NCI-H446 treated with DMSO at 0.1 percent for 48 hours (cell line): ENCODE measurements around the gene PHKB.
"Not testable (repeated sequence)": the region's sequence is repeated elsewhere in the genome, so short reads cannot be mapped to it uniquely, and the experiment has no call there.

ENCODE experiments used
- DNase-seq: peaks from one replicate; lab custom pipeline; 2025; lab: John Stamatoyannopoulos, UW

The PHKB gene

GRCh38 chr16:47626246-47626645 lies 165.1 kb downstream of the PHKB start:
- no peak for DNase-seq

GRCh38 chr16:47627085-47627639 lies 166.0 kb downstream of the PHKB start:
- DNase-seq: no peak

GRCh38 chr16:47627721-47628120 lies 166.6 kb downstream of the PHKB start:
- peak; percentile 24 for DNase-seq

GRCh38 chr16:47631131-47631530 lies 170.0 kb downstream of the PHKB start:
- no peak for DNase-seq

- no peak for DNase-seq
Measured at GRCh38 chr16:47634126-47634525, 173.0 kb downstream of the PHKB start.

- DNase-seq: no peak
Measured at GRCh38 chr16:47634727-47635126, 173.6 kb downstream of the PHKB start.

- no peak for DNase-seq
Measured at GRCh38 chr16:47636501-47637099, 175.5 kb downstream of the PHKB start.

GRCh38 chr16:47638175-47638574 lies 177.0 kb downstream of the PHKB start:
- no peak for DNase-seq

GRCh38 chr16:47640661-47641060 lies 179.5 kb downstream of the PHKB start:
- no peak for DNase-seq

GRCh38 chr16:47643323-47644000 lies 182.3 kb downstream of the PHKB start:
- no peak for DNase-seq

GRCh38 chr16:47644166-47644565 lies 183.0 kb downstream of the PHKB start:
- DNase-seq: no peak

GRCh38 chr16:47644661-47645060 lies 183.5 kb downstream of the PHKB start:
- DNase-seq: no peak

GRCh38 chr16:47646914-47647313 lies 185.8 kb downstream of the PHKB start:
- DNase-seq: no peak

- no peak for DNase-seq
Measured at GRCh38 chr16:47657032-47657431, 195.9 kb downstream of the PHKB start.

GRCh38 chr16:47657977-47658376 lies 196.8 kb downstream of the PHKB start:
- DNase-seq: no peak

GRCh38 chr16:47660540-47660939 lies 199.4 kb downstream of the PHKB start:
- DNase-seq: no peak

- DNase-seq: no peak
Measured at GRCh38 chr16:47664653-47665325, 203.7 kb downstream of the PHKB start.

GRCh38 chr16:47666434-47666833 lies 205.3 kb downstream of the PHKB start:
- no peak for DNase-seq

- no peak for DNase-seq
Measured at GRCh38 chr16:47667956-47668355, 206.8 kb downstream of the PHKB start.

GRCh38 chr16:47672475-47672874 lies 211.3 kb downstream of the PHKB start:
- DNase-seq: no peak

GRCh38 chr16:47676635-47677177 lies 215.6 kb downstream of the PHKB start:
- no peak for DNase-seq

GRCh38 chr16:47681571-47681970 lies 220.4 kb downstream of the PHKB start:
- not testable (repeated sequence) for DNase-seq

- no peak for DNase-seq
Measured at GRCh38 chr16:47687694-47688093, 226.6 kb downstream of the PHKB start.
